HepG2 (cell line): ENCODE data around the gene WWP2. TPM values are rescaled to one million over a fixed set of nuclear protein-coding genes. Genes with fewer than 3 reads are reported as not detected.

Experiments
- CENPX ChIP-seq: sonication (generic); formaldehyde crosslinking; IDR thresholded peaks from 2 replicates; pipeline ENCODE4 v1.9.0; 2021; ENCODE audit warnings: mild to moderate bottlenecking, missing genetic modification reagents, moderate library complexity
- EP300 ChIP-seq, 3 experiments: sonication (generic) in 1 of 3; formaldehyde crosslinking in 1 of 3; IDR thresholded peaks; 2 replicates each; pipeline versions ENCODE4 v1.5.1 to v1.6.1; 2011 to 2020; ENCODE audit warnings: low read depth in 2 of 3, low read length in 2 of 3, borderline replicate concordance in 1 of 3, improper control_type of control experiment in 1 of 3, mild to moderate bottlenecking in 1 of 3, missing genetic modification reagents in 1 of 3, moderate library complexity in 1 of 3
- ESRRA ChIP-seq: sonication (generic); formaldehyde crosslinking; IDR thresholded peaks from 2 replicates; pipeline ENCODE4 v1.5.1; 2020; ENCODE audit warnings: mild to moderate bottlenecking, low read depth, missing genetic modification reagents
- HHEX ChIP-seq: IDR thresholded peaks from 2 replicates; pipeline ENCODE4 v1.6.1; 2016; ENCODE audit warnings: control low read depth
- HNF4G ChIP-seq, 2 experiments: sonication (generic) in 1 of 2; formaldehyde crosslinking in 1 of 2; IDR thresholded peaks; 2 replicates each; pipeline versions ENCODE4 v1.4.0 to v1.6.1; 2011 to 2020; ENCODE audit warnings: borderline replicate concordance in 2 of 2, low read depth in 2 of 2, mild to moderate bottlenecking in 2 of 2, low read length in 1 of 2, missing genetic modification reagents in 1 of 2, moderate library complexity in 1 of 2
- KLF6 ChIP-seq: IDR thresholded peaks from 2 replicates; pipeline ENCODE4 v1.8.0; 2016; ENCODE audit warnings: missing biosample characterization, missing genetic modification reagents
- NCOA2 ChIP-seq: sonication (generic); formaldehyde crosslinking; IDR thresholded peaks from 2 replicates; pipeline ENCODE4 v1.8.0; 2022; ENCODE audit warnings: inconsistent platforms
- NFKBIZ ChIP-seq: IDR thresholded peaks from 2 replicates; pipeline ENCODE4 v1.6.1; 2018; ENCODE audit warnings: missing genetic modification reagents, missing compliant biosample characterization
- PHB2 ChIP-seq: fragments of 450-650 bp; IDR thresholded peaks from 2 replicates; pipeline ENCODE4 v1.6.1; 2018; ENCODE audit not compliant: partially characterized antibody
- POGZ ChIP-seq: sonication (generic); formaldehyde crosslinking; IDR thresholded peaks from 2 replicates; pipeline ENCODE4 v1.4.0; 2020; ENCODE audit warnings: mild to moderate bottlenecking, missing genetic modification reagents
- RAD21 ChIP-seq: fragments of 450-650 bp; formaldehyde crosslinking; IDR thresholded peaks from 2 replicates; pipeline ENCODE4 v1.5.0; 2020; ENCODE audit warnings: mild to moderate bottlenecking
- RARA ChIP-seq: IDR thresholded peaks from 2 replicates; pipeline ENCODE4 v1.6.1; 2016; ENCODE audit warnings: missing genetic modification reagents, missing compliant biosample characterization
- SIX4 ChIP-seq: sonication (generic); formaldehyde crosslinking; IDR thresholded peaks from 2 replicates; pipeline ENCODE4 v1.4.0; 2020; ENCODE audit warnings: missing genetic modification reagents
- TBX2 ChIP-seq: sonication (generic); formaldehyde crosslinking; IDR thresholded peaks from 2 replicates; pipeline ENCODE4 v1.5.0; 2020; ENCODE audit warnings: missing genetic modification reagents, mild to moderate bottlenecking, borderline replicate concordance
- ZNF350 ChIP-seq: sonication (generic); formaldehyde crosslinking; IDR thresholded peaks from 2 replicates; pipeline ENCODE4 v1.4.0; 2020; ENCODE audit warnings: mild to moderate bottlenecking, low read depth, missing genetic modification reagents, borderline replicate concordance
- ZNF501 ChIP-seq: sonication (generic); formaldehyde crosslinking; IDR thresholded peaks from 2 replicates; pipeline ENCODE4 v1.5.1; 2020; ENCODE audit warnings: mild to moderate bottlenecking, moderate library complexity, missing genetic modification reagents
- ZNF678 ChIP-seq: sonication (generic); formaldehyde crosslinking; IDR thresholded peaks from 2 replicates; pipeline ENCODE4 v1.4.0; 2020; ENCODE audit warnings: mild to moderate bottlenecking, missing genetic modification reagents
- ZNF883 ChIP-seq: sonication (generic); formaldehyde crosslinking; IDR thresholded peaks from 2 replicates; pipeline ENCODE4 v1.5.1; 2020; ENCODE audit warnings: mild to moderate bottlenecking, missing genetic modification reagents; ENCODE audit errors: not compliant biosample characterization
- polyA plus RNA-seq, 8 experiments: library from polyadenylated mRNA; depleted of rRNA in 3 of 8; stranded (reverse) in 7 of 8; unstranded in 1 of 8; fragments of >200 nt; fragmentation: Illumina TruSeq in 4 of 8; extraction: Trizol in 4 of 8; gene quantifications; 2 replicates each; pipeline versions ENCODE4 v1.2.1 to v1.2.3, GENCODE V29; 2011 to 2016; ENCODE audit warnings: low read depth in 4 of 8, missing spikeins in 1 of 8, mixed read lengths in 1 of 8; ENCODE audit not compliant: insufficient read depth in 1 of 8
- total RNA-seq, 5 experiments: library from RNA; depleted of rRNA; stranded (reverse); fragments of >200 nt; fragmentation: Illumina TruSeq; extraction: Trizol; gene quantifications; 2 replicates each; pipeline ENCODE4 v1.2.3, GENCODE V29; 2016; ENCODE audit warnings: low read depth in 1 of 5
- TF ChIP-seq, protein P1 (sequence below): IDR thresholded peaks from 2 replicates; pipeline ENCODE4 v1.6.1; 2016; ENCODE audit warnings: low read depth, control low read depth
- TF ChIP-seq, protein P2 (sequence below): sonication (generic); formaldehyde crosslinking; IDR thresholded peaks from 2 replicates; pipeline ENCODE4 v1.5.0; 2020; ENCODE audit warnings: mild to moderate bottlenecking, missing genetic modification reagents
- TF ChIP-seq, protein P3 (sequence below): sonication (generic); formaldehyde crosslinking; IDR thresholded peaks from 2 replicates; pipeline ENCODE4 v1.8.0; 2023; ENCODE audit warnings: mild to moderate bottlenecking, missing genetic modification reagents
- TF ChIP-seq, protein P4 (sequence below): sonication (generic); formaldehyde crosslinking; IDR thresholded peaks from 2 replicates; pipeline ENCODE4 v1.5.0; 2020; ENCODE audit warnings: missing genetic modification reagents

WWP2 gene
- total and polyA plus RNA-seq, 2 of the 13 experiments (the other 11 are each of a cell fraction or from before 2014, with no cell fraction given): 11.4 to 28.2 TPM

DNA sequence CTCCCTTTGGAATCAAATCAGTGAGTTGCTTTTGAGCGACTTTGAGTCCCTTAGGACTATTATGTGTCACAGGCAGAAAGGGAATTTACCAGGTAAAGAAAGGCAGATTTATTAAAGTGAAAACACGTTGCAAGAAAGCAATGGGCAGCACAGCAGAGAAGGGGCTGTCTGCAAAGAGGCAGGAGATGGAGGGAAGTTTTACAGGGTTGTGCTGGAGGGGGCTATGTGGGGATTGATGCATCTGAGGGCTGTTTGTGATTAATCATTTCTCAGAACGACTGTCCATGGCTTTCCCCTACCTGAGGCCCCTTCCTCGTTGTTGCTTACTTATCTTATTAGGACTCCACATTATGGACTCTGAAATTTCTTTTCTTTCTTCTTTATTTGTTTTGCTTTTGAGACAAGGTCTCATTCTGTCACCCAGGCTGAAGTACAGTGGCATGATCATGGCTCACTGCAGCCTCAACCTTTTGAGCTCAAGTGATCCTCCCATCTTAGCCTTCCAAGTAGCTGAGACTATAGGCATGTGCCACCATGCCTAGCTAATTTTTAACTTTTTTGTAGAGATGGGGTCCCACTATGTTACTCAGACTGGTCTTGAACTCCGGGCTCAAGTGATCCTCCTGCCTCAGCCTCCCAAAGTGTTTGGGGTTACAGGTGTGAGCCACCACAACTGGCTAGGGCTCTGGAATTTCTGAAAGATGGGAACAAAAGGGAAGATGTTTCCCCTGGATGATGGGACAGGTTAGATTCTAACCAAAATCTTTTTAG lies 5.5 kb downstream of the WWP2 start (continued):
- TF ChIP-seq HHEX (no peak), TBX2 (CRISPR knock-in tag) (no peak), RAD21 (CRISPR knock-in tag) (no peak), RARA (CRISPR knock-in tag) (0 out of 2 replicates have a peak, but pooled peaks have one; percentile 10), ZNF678 (peak; percentile 99; the same call in 1 of the 2 replicates), KLF6 (CRISPR knock-in tag) (no peak), ESRRA (CRISPR knock-in tag) (no peak), EP300 (IDR thresholded peaks at IDR 0.05; ENCODE audit: low read depth in 2 of 2, low read length in 2 of 2) (peak in 1 of 2 experiments; percentile 30; a peak in 1 of 4 replicates), EP300 (CRISPR knock-in tag; IDR thresholded peaks at IDR 0.05; ENCODE audit: borderline replicate concordance) (no peak), SIX4 (no peak), CENPX (CRISPR knock-in tag) (no peak), ZNF883 (no peak), NCOA2 (CRISPR knock-in tag) (peak; percentile 13; the same call in 1 of the 2 replicates), POGZ (CRISPR knock-in tag) (peak; percentile 71), HNF4G (IDR thresholded peaks at IDR 0.05; ENCODE audit: borderline replicate concordance, low read depth, low read length) (0 out of 2 replicates have a peak, but pooled peaks have one; percentile 4), HNF4G (CRISPR knock-in tag; IDR thresholded peaks at IDR 0.05; ENCODE audit: borderline replicate concordance, low read depth) (no peak), NFKBIZ (CRISPR knock-in tag) (no peak), ZNF501 (CRISPR knock-in tag) (no peak), PHB2 (no peak), ZNF350 (CRISPR knock-in tag) (no peak)
- TF ChIP-seq, protein P1, sequence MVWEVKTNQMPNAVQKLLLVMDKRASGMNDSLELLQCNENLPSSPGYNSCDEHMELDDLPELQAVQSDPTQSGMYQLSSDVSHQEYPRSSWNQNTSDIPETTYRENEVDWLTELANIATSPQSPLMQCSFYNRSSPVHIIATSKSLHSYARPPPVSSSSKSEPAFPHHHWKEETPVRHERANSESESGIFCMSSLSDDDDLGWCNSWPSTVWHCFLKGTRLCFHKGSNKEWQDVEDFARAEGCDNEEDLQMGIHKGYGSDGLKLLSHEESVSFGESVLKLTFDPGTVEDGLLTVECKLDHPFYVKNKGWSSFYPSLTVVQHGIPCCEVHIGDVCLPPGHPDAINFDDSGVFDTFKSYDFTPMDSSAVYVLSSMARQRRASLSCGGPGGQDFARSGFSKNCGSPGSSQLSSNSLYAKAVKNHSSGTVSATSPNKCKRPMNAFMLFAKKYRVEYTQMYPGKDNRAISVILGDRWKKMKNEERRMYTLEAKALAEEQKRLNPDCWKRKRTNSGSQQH (CRISPR knock-in tag): no peak
- TF ChIP-seq, protein P2, sequence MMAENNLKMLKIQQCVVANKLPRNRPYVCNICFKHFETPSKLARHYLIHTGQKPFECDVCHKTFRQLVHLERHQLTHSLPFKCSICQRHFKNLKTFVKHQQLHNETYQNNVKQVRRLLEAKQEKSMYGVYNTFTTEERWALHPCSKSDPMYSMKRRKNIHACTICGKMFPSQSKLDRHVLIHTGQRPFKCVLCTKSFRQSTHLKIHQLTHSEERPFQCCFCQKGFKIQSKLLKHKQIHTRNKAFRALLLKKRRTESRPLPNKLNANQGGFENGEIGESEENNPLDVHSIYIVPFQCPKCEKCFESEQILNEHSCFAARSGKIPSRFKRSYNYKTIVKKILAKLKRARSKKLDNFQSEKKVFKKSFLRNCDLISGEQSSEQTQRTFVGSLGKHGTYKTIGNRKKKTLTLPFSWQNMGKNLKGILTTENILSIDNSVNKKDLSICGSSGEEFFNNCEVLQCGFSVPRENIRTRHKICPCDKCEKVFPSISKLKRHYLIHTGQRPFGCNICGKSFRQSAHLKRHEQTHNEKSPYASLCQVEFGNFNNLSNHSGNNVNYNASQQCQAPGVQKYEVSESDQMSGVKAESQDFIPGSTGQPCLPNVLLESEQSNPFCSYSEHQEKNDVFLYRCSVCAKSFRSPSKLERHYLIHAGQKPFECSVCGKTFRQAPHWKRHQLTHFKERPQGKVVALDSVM (CRISPR knock-in tag): peak; percentile 98
- TF ChIP-seq, protein P3, sequence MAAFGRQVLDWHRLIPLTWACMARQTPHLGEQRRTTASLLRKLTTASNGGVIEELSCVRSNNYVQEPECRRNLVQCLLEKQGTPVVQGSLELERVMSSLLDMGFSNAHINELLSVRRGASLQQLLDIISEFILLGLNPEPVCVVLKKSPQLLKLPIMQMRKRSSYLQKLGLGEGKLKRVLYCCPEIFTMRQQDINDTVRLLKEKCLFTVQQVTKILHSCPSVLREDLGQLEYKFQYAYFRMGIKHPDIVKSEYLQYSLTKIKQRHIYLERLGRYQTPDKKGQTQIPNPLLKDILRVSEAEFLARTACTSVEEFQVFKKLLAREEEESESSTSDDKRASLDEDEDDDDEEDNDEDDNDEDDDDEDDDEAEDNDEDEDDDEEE: no peak
- TF ChIP-seq, protein P4, sequence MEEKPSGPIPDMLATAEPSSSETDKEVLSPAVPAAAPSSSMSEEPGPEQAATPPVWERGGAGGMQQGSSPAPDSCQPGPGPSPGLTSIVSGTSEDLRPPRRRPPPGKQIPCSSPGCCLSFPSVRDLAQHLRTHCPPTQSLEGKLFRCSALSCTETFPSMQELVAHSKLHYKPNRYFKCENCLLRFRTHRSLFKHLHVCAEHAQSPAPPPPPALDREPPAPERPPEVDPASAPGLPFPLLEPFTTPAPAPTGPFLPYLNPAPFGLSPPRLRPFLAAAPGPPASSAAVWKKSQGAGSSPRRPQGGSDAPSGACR (CRISPR knock-in tag): no peak
- TF ChIP-seq, all 625 proteins: peak for 18
